NCI-H2081 (cell line): ENCODE measurements around the gene GARIN3.
A peak's percentile ranks its signal among the peaks of the same experiment; 100 is the strongest.

Experiments
- DNase-seq, 2 experiments: peaks; one replicate each; lab custom pipeline; 2025; lab: John Stamatoyannopoulos, UW

The GARIN3 gene

DNA sequence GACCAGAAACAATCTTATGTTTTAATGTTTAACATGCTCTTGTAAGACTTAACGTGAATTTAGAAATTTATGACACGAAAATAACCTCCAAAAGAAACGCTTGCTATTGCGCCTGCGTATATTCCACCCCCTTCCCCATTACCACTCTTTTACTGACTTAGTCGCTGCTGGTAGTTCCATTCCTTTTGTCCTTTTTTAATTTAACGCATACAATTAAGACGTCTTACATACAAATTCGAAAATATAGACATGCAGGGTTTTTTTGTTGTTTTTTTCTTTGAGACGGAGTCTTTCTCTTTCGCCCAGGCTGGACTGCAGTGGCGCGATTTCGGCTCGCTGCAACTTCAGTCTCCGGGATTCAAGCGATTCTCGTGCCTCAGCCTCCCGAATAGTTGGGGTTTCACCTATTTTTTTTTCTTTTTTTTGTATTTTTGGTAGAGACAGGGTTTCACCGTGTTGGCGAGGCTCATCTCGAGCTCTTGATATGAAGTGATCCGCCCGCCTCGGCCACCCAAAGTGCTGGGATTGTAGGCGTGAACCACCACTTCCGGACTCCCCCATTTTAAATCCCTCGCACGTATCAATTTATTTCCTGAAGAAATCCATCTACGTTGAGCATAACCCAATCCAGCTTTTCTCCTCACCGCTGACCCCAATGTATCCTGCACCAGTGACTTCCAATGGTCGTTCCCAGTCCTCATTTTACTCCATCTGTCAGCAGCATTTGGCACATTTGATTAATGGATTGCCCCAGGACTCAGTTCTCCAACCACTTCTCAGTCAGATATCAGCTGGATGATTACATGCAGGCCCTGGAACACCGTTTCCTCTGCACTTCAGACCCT lies 22.7 kb downstream of the GARIN3 start:
- peak; percentile 52 to 80 for DNase-seq

DNA sequence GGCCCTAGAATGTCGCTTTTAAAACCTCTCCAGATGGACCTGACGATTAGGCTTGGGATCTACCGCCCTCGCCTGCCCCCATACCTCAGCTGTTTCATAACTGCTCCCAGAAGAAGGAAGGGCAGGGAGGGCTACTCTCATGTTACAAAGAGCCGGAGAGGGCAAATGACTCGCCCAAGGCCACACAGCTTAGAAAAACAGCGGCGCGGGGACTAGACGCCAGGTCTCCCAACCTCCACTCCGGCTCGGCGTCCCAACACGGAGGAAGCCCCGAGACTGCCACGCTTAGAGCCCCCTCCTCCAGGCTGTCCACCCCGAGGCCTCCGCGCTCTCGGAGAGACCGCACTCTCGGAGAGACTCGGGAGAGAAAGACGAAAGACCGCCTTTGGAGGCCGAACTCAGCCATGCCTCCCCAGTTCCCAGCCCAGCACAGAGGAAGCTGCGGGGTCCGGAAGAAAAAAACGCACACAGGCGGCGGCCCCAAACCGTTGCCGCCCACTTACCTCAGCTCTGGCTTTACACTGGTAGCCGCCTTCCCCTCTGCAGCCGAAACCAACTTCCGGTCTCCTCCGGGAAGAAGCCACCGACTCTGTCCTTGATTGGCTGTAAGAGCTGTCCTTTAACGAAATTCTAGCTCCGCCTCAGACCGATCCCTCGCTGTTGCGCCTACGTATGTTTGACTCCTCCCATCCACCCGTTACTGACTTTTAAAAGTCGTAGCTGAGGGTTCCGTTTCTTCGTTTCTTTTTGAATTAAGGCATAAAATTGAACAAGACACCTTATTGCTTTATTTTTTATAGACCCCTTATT lies 23.5 kb downstream of the GARIN3 start, which contains the start of gene MED7:
Gene MED7 (minus strand): TSS at position 549 of the 810 bp plus-strand sequence. CDS start 3,434 bp downstream, outside the sequence.
- peak; percentile 97 to 99 for DNase-seq

DNA sequence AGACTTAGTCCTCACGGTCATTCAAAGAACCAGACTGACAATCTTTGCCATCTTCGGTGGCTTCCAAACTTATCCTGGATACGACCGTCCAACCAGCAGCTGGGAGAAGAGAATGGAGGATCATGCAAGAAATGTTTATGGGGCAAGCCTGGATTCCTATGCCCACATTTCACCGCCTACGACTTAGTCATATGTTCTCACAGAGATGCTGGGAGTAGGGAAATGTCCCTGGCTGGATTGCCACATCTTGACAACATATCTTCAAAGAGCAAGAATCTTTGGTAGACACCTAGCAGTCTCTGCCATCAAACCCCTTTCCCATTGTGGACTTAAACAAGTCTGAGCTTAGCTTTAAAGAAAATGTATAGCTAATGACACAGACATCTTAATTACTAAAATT lies 28.4 kb downstream of the GARIN3 start:
- DNase-seq = no peak

DNA sequence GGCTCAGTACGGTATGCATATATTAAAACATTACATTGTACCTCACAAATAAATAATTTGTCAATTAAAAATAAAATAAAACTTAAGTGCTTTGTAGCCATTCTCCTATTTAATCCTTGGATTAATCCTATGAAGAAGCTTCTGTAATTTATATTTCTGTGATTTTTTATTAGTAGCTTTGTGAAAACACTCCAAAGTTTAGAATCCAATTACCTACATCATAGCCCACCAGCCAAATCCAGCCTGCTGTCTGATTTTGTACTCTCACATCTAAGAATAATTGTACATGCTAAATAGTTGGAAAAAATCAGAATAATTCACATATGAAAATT lies 33.8 kb downstream of the GARIN3 start:
- DNase-seq = no peak

DNA sequence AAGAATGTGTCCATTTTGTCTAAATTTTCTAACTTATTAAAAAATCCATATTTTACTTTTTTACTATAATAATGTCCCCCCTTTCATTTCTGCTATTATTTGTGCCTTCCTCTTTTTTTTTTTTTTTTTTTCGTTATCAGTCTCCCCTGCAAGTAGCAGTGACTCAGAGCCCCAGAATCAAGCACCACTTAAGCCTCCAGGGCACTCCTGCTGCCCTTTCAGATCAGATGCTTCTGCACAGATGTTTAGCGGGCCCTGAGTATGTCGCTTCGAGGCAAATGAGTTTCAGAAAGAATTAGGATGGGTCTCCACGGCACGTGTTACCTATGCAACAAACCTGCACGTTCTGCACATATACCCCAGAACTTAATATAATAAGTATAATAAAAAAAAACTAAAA lies 35.1 kb downstream of the GARIN3 start:
- no peak for DNase-seq

DNA sequence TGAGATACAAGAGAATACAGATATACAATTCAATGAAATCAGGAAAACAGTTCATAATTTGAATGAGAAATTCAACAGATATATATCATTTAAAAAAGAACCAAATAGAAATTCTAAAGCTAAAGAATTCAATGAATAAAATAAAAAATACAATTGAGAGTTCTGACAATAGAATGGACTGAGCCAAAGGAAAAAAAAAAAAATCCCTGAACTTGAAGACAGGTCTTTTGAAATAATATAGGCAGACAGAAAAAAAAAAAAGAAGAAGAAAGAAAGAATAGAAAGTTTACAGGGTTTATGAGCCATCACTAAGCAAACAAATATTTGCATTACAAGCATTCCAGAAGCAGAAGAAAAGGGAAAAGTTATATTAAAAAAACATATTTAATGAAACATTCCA lies 44.4 kb downstream of the GARIN3 start:
- DNase-seq = no peak

DNA sequence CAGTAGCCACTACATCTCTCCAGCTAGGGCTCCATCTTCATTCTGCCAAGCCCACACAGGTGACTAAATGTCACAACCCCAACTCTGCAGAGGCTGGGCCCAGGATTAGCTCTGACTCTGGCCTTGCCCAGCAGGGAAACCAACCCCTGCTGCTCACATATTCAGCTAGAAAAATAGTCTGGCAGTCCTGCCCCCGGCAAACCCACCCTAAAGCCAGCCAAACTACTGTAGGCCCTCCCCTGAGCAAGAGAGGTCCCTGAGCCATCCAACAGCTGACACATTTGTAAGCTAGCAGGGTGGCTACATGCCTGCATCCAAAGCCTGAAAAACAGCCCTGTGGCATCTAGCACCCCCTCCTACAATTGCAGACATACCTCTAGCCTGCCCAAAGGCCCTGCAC lies 46.0 kb downstream of the GARIN3 start:
- DNase-seq = no peak

DNA sequence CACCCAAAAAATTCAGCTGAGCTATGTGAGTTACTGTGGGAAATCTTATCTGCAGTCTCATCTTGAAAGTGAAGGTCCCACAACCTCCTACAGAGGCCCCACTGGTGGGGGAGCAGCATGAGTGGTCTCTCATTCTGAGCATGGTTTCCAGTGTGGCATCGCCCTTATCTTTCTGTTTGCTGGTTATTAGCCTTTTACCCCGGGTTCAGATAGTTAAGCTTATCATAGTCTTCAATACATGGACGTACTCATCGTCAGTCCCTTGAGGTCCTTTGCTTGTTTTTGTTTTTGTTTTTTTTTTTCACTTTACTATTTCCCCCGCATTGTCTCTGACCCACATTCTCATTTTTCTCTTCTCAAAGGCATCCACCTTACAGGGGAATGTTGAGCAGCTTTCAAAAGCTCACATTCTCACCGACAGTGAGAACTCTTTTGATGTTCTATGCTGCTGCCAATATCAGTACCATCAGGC lies 49.5 kb downstream of the GARIN3 start:
- DNase-seq = no peak

DNA sequence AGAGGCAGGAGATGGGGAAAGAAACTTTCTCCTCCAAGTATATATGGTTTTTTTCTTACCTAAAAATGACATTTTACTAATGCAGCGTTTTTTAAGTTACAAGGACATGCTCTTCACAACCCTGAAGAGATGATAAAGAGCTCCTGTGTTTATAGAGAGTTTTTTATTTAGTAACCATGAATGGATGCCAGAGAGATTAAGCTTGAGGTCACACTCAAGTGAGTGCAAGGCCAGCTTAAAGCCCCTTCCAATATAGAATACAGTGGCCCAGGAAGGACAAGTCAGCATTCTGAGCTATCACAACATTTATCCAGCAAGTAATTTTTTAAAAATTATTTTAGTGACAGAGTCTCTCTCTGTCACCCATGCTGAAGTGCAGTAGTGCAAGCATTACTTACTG lies 50.6 kb downstream of the GARIN3 start:
- no peak for DNase-seq

DNA sequence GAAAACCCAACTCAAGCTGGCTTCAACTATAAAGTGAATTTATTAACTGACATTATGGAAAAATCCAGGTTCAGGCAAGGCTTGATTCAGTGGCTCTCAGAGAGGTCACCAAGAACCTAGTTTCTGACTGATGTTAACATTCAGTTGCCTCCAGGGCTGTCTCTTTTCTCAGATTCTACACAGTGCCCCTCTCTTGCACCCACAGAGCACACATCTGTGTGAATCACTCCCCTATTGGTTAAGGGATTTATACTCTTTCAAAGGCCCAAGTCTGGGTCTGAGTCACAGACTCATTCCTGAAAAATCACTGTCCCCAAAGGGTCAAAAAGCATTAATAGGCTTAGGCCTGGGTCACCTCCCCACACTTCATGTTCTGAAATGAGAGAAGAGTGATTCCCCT lies 51.1 kb downstream of the GARIN3 start:
- no peak for DNase-seq

DNA sequence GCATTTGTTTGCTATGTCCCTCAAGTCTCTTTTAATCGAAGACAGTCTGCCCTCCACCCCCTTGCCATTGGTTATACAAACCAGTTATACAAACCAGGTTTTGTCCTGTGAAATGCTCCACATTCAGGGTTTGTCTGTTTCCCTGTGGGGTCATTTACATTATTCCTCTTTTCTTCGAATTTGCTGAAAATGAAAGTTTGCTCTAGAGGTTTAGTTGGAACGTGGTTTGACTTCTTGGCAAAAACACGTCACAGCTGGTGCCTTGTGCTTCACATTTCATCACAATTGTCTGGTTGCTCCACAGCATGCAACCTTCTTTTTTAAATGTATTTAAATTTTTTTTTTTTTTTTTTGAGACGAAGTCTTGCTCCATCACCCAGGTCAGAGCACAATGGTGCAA lies 53.1 kb downstream of the GARIN3 start:
- DNase-seq = no peak
